A673 (cell line): ENCODE results near the gene PSMG2.

Experiments used
- EZH2 ChIP-seq: fragments of 200-600 bp; sonication (generic); IDR thresholded peaks from 2 replicates; pipeline ENCODE4 v1.6.1; 2017; ENCODE audit warnings: borderline replicate concordance, low read depth, mild to moderate bottlenecking, mixed read lengths, antibody characterized with exemption, low read length; ENCODE audit not compliant: poor library complexity, severe bottlenecking
- TF ChIP-seq, protein P1 (sequence below): fragments of 300-800, 200-600 bp; sonication (generic); conservative IDR thresholded peaks from 2 replicates; pipeline ENCODE4 v1.5.1; 2017; ENCODE audit warnings: low read depth, mild to moderate bottlenecking, antibody characterized with exemption, low read length, moderate library complexity, mixed read lengths

DNA sequence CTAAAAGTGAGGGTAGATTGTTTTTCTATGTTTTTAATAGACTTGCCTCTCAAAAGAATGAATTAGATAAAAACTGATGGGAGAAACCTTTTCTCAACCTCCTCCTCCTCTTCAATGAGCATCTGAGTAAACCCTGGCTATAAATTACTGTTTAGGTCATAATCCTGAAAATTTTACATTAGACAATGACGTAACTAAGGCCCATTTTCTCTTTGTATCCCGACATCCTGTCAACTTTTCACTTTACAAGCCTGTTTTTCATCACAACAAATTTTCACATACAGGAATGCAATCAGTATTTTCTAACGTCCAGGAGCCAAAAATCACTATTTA, 46.3 kb upstream of the PSMG2 start:
- TF ChIP-seq, protein P1, sequence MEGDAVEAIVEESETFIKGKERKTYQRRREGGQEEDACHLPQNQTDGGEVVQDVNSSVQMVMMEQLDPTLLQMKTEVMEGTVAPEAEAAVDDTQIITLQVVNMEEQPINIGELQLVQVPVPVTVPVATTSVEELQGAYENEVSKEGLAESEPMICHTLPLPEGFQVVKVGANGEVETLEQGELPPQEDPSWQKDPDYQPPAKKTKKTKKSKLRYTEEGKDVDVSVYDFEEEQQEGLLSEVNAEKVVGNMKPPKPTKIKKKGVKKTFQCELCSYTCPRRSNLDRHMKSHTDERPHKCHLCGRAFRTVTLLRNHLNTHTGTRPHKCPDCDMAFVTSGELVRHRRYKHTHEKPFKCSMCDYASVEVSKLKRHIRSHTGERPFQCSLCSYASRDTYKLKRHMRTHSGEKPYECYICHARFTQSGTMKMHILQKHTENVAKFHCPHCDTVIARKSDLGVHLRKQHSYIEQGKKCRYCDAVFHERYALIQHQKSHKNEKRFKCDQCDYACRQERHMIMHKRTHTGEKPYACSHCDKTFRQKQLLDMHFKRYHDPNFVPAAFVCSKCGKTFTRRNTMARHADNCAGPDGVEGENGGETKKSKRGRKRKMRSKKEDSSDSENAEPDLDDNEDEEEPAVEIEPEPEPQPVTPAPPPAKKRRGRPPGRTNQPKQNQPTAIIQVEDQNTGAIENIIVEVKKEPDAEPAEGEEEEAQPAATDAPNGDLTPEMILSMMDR = no peak
- no peak for TF ChIP-seq EZH2
